ENCODE measurements around the gene TCERG1L. TPM values are rescaled to one million over a fixed set of nuclear protein-coding genes. Genes with fewer than 3 reads are reported as not detected.

The TCERG1L gene
- total RNA-seq, 1 donor from 2014 or later = not detected

GRCh38 chr10:131221632-131222277 is 89.8 kb downstream of the TCERG1L start:
- ATAC-seq (no peak), DNase-seq (no peak)
- Histone ChIP-seq H3K9me3 (no peaks in the 10 kb centered on the region), H3K27ac (no peak overlapping the region), H3K27me3 (no peaks in the 10 kb centered on the region), H3K4me1 (no peaks in the 10 kb centered on the region), H3K36me3 (no peaks in the 10 kb centered on the region), H3K4me3 (no peak overlapping the region)
- no peak for TF ChIP-seq CTCF (IDR thresholded peaks at IDR 0.05)
- intact Hi-C loops (cut with DNase I) = no loop called here

DNA sequence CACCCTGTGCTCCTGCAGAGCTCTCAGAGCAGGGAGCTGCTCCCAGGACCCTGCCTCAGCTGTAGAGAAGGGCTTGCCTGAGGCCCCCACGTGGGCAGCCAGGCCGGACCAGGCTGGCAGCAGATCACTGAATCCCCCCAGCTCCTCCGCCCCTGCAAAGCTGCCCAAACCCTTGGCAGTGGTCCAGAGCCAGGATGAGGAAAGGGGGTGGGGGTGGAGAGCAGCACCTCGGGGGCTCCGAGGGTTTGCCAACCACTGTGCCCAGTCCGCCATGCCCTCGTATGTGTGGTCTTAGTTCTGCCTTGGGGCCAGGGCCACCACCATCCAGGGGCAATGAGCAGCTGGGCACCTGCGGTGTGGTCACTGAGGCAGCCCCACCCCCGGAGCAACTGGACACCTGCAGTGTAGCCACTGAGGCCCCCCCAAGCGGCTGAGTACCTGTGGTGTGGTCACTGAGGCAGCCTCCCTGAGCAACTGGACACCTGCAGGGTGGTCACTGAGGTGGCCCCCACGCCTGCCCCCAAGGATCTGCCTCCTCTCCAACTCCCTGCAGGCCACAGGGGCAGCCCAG is 90.8 kb downstream of the TCERG1L start:
- no peaks in the 10 kb centered on the region for H3K4me1 ChIP-seq
- H3K27me3 ChIP-seq = no peaks in the 10 kb centered on the region
- ATAC-seq (no peak), DNase-seq (no peak)
- H3K4me3 ChIP-seq = no peak overlapping the region
- H3K36me3 ChIP-seq = no peaks in the 10 kb centered on the region
- H3K27ac ChIP-seq = no peak overlapping the region
- H3K9me3 ChIP-seq = no peaks in the 10 kb centered on the region
- no peak for TF ChIP-seq CTCF (IDR thresholded peaks at IDR 0.05)
- intact Hi-C loops (cut with DNase I) = no loop called here

- no peaks in the 10 kb centered on the region for H3K4me1 ChIP-seq
- no peak overlapping the region for H3K27ac ChIP-seq
- H3K27me3 ChIP-seq = no peaks in the 10 kb centered on the region
- no peak for ATAC-seq
- no peaks in the 10 kb centered on the region for H3K9me3 ChIP-seq
- DNase-seq = no peak
- intact Hi-C loops (cut with DNase I) = no loop called here
- H3K36me3 ChIP-seq = no peaks in the 10 kb centered on the region
- TF ChIP-seq CTCF (IDR thresholded peaks at IDR 0.05) = no peak
- H3K4me3 ChIP-seq = no peak overlapping the region
These were observed 91.5 kb downstream of the TCERG1L start for GRCh38 chr10:131219955-131220489.

- DNase-seq = no peak
- H3K27me3 ChIP-seq = no peaks in the 10 kb centered on the region
- no peaks in the 10 kb centered on the region for H3K36me3 ChIP-seq
- H3K27ac ChIP-seq = no peak overlapping the region
- intact Hi-C loops (cut with DNase I) = no loop called here
- H3K4me1 ChIP-seq = no peaks in the 10 kb centered on the region
- H3K9me3 ChIP-seq = no peaks in the 10 kb centered on the region
- no peak for ATAC-seq
- no peak overlapping the region for H3K4me3 ChIP-seq
- no peak for TF ChIP-seq CTCF (IDR thresholded peaks at IDR 0.05)
These were observed 92.0 kb downstream of the TCERG1L start for GRCh38 chr10:131219584-131219886.

- Histone ChIP-seq H3K36me3 (no peaks in the 10 kb centered on the region), H3K27ac (no peak overlapping the region), H3K4me1 (no peaks in the 10 kb centered on the region), H3K4me3 (no peak overlapping the region), H3K27me3 (no peaks in the 10 kb centered on the region), H3K9me3 (no peaks in the 10 kb centered on the region)
- ATAC-seq (no peak), DNase-seq (no peak)
- TF ChIP-seq CTCF (IDR thresholded peaks at IDR 0.05) = no peak
- intact Hi-C loops (cut with DNase I) = no loop called here
These were observed 92.5 kb downstream of the TCERG1L start for GRCh38 chr10:131218811-131219583.

Data from upper lobe of right lung (tissue), 1 donor.